ENCODE measurements around the gene SEMA6D.

The SEMA6D gene

DNA sequence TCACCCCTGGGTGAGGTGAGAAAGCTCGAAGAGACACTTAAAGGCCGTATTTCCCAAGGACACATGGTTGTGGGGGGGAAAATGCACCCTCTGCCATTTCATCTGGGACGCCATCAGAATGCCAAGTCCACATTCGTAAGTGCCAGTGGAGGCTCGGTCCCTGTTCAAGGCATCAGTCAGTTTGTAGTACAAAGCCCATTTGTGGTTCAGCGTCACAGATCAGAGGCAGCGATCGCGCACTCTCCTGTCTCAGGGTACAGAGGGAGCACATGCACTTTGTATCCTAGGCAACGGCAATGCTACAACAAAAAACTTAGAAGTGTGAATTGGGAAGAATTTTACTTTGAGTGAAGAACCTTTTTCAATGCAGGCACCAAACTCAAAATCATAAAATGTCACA lies 27.2 kb downstream of the SEMA6D start:
- Histone ChIP-seq H3K27me3 (replicated peaks; ENCODE audit: control insufficient read depth, insufficient read depth, low read length) (no peaks in the 10 kb centered on the region), H3K4me3 (replicated peaks; ENCODE audit: low read depth, low read length) (no peak overlapping the region), H3K36me3 (ENCODE audit: control insufficient read depth, insufficient read depth, low read length) (no peaks in the 10 kb centered on the region)
- TF ChIP-seq, protein P1, sequence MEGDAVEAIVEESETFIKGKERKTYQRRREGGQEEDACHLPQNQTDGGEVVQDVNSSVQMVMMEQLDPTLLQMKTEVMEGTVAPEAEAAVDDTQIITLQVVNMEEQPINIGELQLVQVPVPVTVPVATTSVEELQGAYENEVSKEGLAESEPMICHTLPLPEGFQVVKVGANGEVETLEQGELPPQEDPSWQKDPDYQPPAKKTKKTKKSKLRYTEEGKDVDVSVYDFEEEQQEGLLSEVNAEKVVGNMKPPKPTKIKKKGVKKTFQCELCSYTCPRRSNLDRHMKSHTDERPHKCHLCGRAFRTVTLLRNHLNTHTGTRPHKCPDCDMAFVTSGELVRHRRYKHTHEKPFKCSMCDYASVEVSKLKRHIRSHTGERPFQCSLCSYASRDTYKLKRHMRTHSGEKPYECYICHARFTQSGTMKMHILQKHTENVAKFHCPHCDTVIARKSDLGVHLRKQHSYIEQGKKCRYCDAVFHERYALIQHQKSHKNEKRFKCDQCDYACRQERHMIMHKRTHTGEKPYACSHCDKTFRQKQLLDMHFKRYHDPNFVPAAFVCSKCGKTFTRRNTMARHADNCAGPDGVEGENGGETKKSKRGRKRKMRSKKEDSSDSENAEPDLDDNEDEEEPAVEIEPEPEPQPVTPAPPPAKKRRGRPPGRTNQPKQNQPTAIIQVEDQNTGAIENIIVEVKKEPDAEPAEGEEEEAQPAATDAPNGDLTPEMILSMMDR (IDR thresholded peaks at IDR 0.05; ENCODE audit: insufficient read depth, low read length, poor library complexity, severe bottlenecking) = no peak
- no peak for DNase-seq (ENCODE audit: extremely low read depth, insufficient read length)

DNA sequence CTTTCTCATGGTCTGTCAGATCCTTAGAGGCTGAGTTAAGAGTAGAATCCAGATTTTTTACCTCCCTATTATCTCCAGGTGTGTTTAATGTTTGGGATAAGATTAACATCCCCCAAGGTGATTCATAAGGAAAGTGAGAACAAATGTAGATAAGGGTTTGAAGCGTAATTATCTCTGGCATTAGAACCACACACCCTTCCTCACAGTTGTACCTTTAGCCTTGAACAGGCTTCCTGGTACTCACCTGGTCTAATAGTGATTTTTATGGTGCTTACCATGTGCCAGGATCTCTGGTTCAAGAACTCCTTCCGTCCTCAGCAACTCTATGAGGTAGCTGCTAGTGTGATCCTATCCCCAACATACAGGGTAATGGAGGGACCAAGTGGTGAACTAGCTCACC lies 27.7 kb downstream of the SEMA6D start:
- Histone ChIP-seq H3K36me3 (ENCODE audit: control insufficient read depth, insufficient read depth, low read length) (no peaks in the 10 kb centered on the region), H3K27me3 (replicated peaks; ENCODE audit: control insufficient read depth, insufficient read depth, low read length) (no peaks in the 10 kb centered on the region), H3K4me3 (replicated peaks; ENCODE audit: low read depth, low read length) (no peak overlapping the region)
- TF ChIP-seq, protein P1 (IDR thresholded peaks at IDR 0.05; ENCODE audit: insufficient read depth, low read length, poor library complexity, severe bottlenecking) = no peak
- no peak for DNase-seq (ENCODE audit: extremely low read depth, insufficient read length)

GRCh38 chr15:47746516-47746915 lies 29.2 kb downstream of the SEMA6D start:
- DNase-seq (ENCODE audit: extremely low read depth, insufficient read length) = no peak
- no peaks in the 10 kb centered on the region for H3K27me3 ChIP-seq (replicated peaks; ENCODE audit: control insufficient read depth, insufficient read depth, low read length)

DNA sequence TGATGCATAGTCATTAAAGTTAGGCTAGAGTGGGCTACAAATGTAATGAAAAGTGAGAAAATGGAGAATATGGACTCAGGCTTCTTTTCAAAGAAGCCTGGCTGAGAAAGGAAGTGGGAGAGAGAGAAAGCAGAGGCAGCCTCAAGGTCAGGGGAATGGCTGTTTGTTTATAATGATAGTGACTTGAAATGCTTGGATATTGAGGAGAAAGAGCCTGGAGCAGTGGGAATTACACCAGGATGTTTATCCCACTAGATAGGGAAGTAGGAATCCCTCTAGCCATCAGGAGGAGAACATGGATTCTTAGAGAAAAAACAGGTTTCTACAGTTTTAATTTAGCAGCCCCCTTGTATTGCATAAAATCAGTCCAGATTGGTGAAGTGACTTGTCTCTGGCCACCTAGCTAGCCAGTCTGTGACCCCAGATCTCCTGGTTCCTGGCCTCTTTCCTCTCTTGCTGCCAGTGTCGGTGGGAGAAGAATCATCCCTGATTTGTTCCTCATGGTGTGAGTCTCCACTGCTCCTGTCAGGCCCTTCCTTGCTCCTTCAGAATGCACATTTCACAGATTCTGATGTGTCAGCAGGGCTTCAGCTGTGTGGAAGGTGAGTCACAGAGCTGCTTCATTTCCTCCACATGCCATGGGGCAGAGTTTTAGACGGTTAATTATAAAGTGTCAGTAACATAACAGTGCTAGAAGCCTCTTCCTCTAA lies 32.9 kb downstream of the SEMA6D start:
- no peak for DNase-seq (ENCODE audit: extremely low read depth, insufficient read length)
- no peak overlapping the region for H3K4me3 ChIP-seq (replicated peaks; ENCODE audit: low read depth, low read length)
- H3K27me3 ChIP-seq (replicated peaks; ENCODE audit: control insufficient read depth, insufficient read depth, low read length) = no peaks in the 10 kb centered on the region

More at GRCh38 chr15:47746516-47746915, 29.2 kb downstream of the SEMA6D start:
- Histone ChIP-seq H3K36me3 (ENCODE audit: control insufficient read depth, insufficient read depth, low read length) (no peaks in the 10 kb centered on the region), H3K4me3 (replicated peaks; ENCODE audit: low read depth, low read length) (no peak overlapping the region)
- TF ChIP-seq, protein P1 (IDR thresholded peaks at IDR 0.05; ENCODE audit: insufficient read depth, low read length, poor library complexity, severe bottlenecking) = no peak

GRCh38 chr15:47750740-47751262 lies 33.5 kb downstream of the SEMA6D start:
- Histone ChIP-seq H3K36me3 (ENCODE audit: control insufficient read depth, insufficient read depth, low read length) (no peaks in the 10 kb centered on the region), H3K4me3 (replicated peaks; ENCODE audit: low read depth, low read length) (no peak overlapping the region), H3K27me3 (replicated peaks; ENCODE audit: control insufficient read depth, insufficient read depth, low read length) (no peaks in the 10 kb centered on the region)
- TF ChIP-seq, protein P1 (IDR thresholded peaks at IDR 0.05; ENCODE audit: insufficient read depth, low read length, poor library complexity, severe bottlenecking) = no peak
- no peak for DNase-seq (ENCODE audit: extremely low read depth, insufficient read length)

More for the DNA sequence above, 32.9 kb downstream of the SEMA6D start:
- no peaks in the 10 kb centered on the region for H3K36me3 ChIP-seq (ENCODE audit: control insufficient read depth, insufficient read depth, low read length)
- TF ChIP-seq, protein P1 (IDR thresholded peaks at IDR 0.05; ENCODE audit: insufficient read depth, low read length, poor library complexity, severe bottlenecking) = no peak
